Heart left ventricle (tissue), 13 donors: ENCODE measurements around the gene GSG1L.

ENCODE experiments used
- POLR2A ChIP-seq, 2 donors: fragments of 450-650 bp; IDR thresholded peaks; one replicate each; pipeline ENCODE4 v1.6.1; 2017; ENCODE audit warnings: antibody characterized with exemption in 2 of 2, mild to moderate bottlenecking in 2 of 2, moderate library complexity in 2 of 2
- TF ChIP-seq, protein P1 (sequence below), 12 donors: fragments of 200-600 bp; sonication (generic) in 4 of 12; IDR thresholded peaks; one replicate each; pipeline versions ENCODE4 v1.5.0 to v1.8.0; 2018 to 2022; ENCODE audit warnings: antibody characterized with exemption in 12 of 12, mild to moderate bottlenecking in 5 of 12
- donor health status: ischemic (EF 13 %, LVEDD 7.1; RV severe dilation, severe dysfunction).
- donor health status: DM: no; HTN: yes; CAD: no.
- donor health status: DM: no; HTN: no; CAD: no.
- donor health status: ischemic (EF 25% LVEDD 6.9; RV normal size, moderate dysfunction).
- donor health status: ischemic (EF 25% LVEDD 5.7; RV mildly dilated, moderate dysfunction).
- donor health status: ischemic (EF 35%, LVEDD 5.7; RV mildly dilated, moderate dysfunction).
- donor health status: nonischemic (EF 11% LVEDD 7.7; RV severe dilation, severe dysfunction).
- donor health status: DM: yes; HTN: yes; CAD: no.
- donor health status: PGD.
- donor health status: ischemic (EF 29% LVEDD 5.4; RV normal size, mild dysfunction).
- donor health status: nonischemic (EF 23%, LVEDD 6.1; RV moderate dilation, normal function).

DNA sequence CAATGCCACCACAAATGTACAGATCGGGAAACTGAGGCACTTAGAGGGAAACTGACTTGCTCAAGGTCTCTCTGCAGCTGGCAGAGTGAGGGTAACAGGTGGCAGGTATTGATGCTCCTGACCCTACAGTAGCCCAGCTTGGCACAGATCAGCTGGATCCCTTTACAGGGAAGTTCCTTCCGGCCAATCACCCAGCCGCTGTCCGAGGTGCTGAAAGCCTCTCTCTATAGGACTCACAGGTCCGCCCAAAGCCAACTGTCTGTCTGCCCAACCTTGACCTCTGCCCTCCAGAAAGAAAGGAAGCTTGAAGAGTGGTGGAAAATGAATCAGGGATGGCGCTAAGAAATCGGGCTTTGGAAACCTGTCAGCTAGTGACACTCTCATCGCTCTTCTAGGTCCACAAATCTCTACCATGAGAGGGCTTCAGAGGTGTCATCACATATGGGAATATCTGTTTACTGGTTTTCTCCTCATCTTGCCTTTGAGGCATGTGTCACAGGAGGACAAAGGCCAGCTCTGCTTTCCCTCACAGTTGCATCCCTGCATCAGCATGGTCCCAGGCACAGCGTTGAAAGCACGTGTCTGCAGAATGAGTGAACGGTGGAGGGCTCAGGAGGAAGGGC, 267.4 kb downstream of the GSG1L start:
- TF ChIP-seq POLR2A (IDR thresholded peaks at IDR 0.05): no peak
- TF ChIP-seq, protein P1, sequence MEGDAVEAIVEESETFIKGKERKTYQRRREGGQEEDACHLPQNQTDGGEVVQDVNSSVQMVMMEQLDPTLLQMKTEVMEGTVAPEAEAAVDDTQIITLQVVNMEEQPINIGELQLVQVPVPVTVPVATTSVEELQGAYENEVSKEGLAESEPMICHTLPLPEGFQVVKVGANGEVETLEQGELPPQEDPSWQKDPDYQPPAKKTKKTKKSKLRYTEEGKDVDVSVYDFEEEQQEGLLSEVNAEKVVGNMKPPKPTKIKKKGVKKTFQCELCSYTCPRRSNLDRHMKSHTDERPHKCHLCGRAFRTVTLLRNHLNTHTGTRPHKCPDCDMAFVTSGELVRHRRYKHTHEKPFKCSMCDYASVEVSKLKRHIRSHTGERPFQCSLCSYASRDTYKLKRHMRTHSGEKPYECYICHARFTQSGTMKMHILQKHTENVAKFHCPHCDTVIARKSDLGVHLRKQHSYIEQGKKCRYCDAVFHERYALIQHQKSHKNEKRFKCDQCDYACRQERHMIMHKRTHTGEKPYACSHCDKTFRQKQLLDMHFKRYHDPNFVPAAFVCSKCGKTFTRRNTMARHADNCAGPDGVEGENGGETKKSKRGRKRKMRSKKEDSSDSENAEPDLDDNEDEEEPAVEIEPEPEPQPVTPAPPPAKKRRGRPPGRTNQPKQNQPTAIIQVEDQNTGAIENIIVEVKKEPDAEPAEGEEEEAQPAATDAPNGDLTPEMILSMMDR (IDR thresholded peaks at IDR 0.05): no peak
